ENCODE data around the gene GJD4.

DNA sequence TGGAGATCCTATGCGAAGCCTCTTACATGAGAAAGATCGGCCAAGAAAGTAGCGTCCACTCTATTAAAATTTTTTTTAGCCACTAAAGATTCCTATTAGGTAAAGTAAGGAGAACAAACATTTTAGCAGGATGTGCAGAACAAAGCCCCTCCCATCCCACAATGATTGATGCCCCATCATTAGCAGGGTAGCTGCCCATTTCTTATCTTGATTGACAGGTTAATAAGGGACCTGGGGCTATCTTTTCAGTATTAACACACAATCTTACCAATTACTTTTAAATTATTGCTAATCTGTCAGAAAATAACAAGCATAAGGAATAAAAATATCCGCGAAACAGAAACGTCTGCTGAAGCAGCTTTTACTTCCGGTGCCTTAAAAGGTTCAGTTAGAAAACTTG, 31.8 kb downstream of the GJD4 start:
- TF ChIP-seq, protein P1, sequence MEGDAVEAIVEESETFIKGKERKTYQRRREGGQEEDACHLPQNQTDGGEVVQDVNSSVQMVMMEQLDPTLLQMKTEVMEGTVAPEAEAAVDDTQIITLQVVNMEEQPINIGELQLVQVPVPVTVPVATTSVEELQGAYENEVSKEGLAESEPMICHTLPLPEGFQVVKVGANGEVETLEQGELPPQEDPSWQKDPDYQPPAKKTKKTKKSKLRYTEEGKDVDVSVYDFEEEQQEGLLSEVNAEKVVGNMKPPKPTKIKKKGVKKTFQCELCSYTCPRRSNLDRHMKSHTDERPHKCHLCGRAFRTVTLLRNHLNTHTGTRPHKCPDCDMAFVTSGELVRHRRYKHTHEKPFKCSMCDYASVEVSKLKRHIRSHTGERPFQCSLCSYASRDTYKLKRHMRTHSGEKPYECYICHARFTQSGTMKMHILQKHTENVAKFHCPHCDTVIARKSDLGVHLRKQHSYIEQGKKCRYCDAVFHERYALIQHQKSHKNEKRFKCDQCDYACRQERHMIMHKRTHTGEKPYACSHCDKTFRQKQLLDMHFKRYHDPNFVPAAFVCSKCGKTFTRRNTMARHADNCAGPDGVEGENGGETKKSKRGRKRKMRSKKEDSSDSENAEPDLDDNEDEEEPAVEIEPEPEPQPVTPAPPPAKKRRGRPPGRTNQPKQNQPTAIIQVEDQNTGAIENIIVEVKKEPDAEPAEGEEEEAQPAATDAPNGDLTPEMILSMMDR (IDR thresholded peaks at IDR 0.05), result no peak
- no peak for TF ChIP-seq POLR2A (IDR thresholded peaks at IDR 0.05)

All from esophagus squamous epithelium (tissue), 4 donors.